GM19025 (cell line): ENCODE measurements around the gene TRA2B.

Source experiments
- ATAC-seq: cut with Tn5 transposase; IDR thresholded peaks from one replicate; pipeline ENCODE4 v1.9.1; 2021; ENCODE audit warnings: mild to moderate bottlenecking, low read depth, moderate library complexity; ENCODE audit not compliant: unreplicated experiment

TRA2B gene

GRCh38 chr3:185881926-185882325, 55.9 kb downstream of the TRA2B start:
- no peak for ATAC-seq

GRCh38 chr3:185880600-185880999, 57.2 kb downstream of the TRA2B start:
- no peak for ATAC-seq

GRCh38 chr3:185878920-185879319, 58.9 kb downstream of the TRA2B start:
- no peak for ATAC-seq

GRCh38 chr3:185874119-185874518, 63.7 kb downstream of the TRA2B start:
- ATAC-seq, result no peak

GRCh38 chr3:185867650-185868049, 70.2 kb downstream of the TRA2B start:
- no peak for ATAC-seq

- no peak for ATAC-seq
These were observed 70.8 kb downstream of the TRA2B start for GRCh38 chr3:185866995-185867394.

- no peak for ATAC-seq
These were observed 71.3 kb downstream of the TRA2B start for GRCh38 chr3:185866555-185866954.
